HPDE6-E6E7 (cell line): ENCODE results near the gene ZNF213.
"Not testable (repeated sequence)": the region's sequence is repeated elsewhere in the genome, so short reads cannot be mapped to it uniquely, and the experiment has no call there.

ENCODE experiments used
- DNase-seq: peaks from one replicate; pipeline ENCODE4 v3.0.0; 2011; ENCODE audit warnings: missing footprints; ENCODE audit errors: extremely low spot score

ZNF213 gene

GRCh38 chr16:3129137-3130131, 5.4 kb upstream of the ZNF213 start:
- no peak for DNase-seq

GRCh38 chr16:3131755-3132377, 3.0 kb upstream of the ZNF213 start:
- DNase-seq, result no peak

- no peak for DNase-seq
These were observed 985 bp upstream of the ZNF213 start for GRCh38 chr16:3133844-3134243.

DNA sequence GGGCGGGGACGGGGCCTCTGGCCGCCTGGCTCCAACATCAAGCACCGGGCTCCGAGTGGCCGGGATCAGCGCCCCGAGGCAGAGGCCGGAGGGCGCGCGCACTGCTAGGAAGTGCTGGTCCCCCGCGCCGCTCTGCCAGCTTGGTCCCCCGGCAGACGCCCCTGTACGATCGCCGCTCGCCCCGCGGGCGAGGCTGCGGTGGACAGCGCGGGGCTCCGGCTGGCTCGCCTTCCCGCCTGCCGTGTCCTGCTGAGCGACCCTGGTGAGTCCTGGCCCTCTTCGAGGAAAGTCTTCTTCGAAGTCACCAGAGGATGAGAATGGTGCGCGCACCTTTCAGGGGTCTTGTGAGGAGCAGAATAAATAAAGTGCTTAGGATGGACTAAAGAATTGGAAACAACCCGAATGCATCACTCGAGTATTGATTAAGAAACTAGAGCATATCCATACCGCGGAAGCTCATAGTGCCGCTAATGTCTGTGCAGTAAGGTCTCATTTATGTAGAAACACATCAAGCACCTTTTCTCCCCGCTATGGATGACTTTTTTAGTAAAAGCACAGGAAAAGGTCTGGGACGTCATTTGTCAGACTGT, 392 bp downstream of the ZNF213 start:
- no peak for DNase-seq

- no peak for DNase-seq
These were observed 2.4 kb downstream of the ZNF213 start for GRCh38 chr16:3137267-3137666.

DNA sequence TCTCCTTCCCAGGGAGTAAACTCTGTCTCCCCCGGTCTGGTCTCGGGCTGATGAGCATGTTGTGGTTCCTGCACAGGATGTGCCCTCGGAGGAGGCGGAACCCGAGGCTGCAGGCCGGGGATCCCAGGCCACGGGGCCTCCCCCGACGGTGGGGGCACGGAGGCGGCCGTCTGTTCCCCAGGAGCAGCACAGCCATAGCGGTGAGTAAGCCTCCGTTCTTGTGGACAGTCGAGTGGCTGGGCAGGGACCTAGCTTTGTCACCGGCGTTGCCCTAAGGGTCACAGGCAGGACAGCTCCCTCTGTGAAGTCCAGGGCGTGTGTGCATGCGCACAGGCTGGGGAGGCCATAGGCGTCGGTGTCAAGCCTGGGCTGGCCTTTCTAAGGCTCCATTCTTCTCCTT, 3.5 kb downstream of the ZNF213 start:
- no peak for DNase-seq

GRCh38 chr16:3138823-3139426, 4.1 kb downstream of the ZNF213 start:
- no peak for DNase-seq

DNA sequence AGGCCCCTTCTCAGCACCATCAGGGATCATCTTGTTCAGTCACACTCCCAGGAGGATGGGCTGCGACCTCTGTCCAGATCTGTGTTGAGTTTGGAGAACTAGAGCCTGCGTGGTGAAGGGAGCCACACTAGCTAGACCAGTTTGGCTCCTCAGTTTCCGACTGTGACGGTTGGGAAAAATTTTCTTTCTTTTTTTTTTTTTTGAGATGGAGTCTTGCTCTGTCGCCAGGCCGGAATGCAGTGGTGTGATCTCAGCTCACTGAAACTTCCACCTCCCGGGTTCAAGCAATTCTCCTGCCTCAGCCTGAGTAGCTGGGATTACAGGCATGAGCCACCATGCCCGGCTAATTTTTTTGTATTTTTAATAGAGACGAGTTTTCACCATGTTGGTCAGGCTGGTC, 4.7 kb downstream of the ZNF213 start:
- DNase-seq, result not testable (repeated sequence)

GRCh38 chr16:3140603-3141427, 6.0 kb downstream of the ZNF213 start:
- DNase-seq, result no peak

GRCh38 chr16:3141781-3142311, 7.0 kb downstream of the ZNF213 start:
- DNase-seq, result no peak

DNA sequence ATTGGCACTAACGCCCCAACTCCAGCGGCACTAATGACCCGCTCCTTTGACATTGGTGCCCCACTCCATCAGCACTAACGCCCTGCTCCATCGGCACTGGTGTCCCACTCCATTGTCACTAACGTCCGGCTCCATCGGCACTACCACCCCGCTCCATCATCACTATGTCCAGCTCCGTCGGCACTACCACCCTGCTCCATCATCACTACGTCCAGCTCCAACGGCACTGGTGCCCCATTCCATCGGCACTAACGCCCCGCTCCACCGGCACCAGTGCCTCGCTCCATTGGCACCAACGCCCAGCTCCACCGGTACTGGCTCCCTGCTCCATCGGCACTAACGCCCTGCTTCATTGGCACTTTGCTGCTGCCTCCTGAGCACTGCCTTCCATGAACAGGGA, 7.5 kb downstream of the ZNF213 start:
- no peak for DNase-seq

DNA sequence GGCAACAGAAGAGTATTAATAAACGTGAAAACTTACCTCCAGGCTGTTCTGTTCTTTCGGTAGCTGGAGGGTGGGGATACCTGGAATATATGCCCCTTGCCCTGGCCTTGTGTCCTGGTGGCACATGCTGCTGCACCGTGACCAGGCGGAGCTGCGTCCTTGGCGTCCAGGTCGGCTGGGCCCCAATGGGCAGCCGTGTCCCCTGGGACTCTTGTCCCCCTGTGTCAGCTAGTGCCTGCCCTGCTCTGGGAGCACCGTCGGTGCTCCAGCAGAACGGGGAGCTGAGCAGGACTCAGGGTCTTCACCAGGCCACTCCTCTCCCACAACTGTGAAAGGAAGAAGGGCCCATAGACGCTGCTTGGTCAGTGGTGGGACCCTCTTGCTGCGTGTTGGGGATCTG, 7.9 kb downstream of the ZNF213 start:
- no peak for DNase-seq

DNA sequence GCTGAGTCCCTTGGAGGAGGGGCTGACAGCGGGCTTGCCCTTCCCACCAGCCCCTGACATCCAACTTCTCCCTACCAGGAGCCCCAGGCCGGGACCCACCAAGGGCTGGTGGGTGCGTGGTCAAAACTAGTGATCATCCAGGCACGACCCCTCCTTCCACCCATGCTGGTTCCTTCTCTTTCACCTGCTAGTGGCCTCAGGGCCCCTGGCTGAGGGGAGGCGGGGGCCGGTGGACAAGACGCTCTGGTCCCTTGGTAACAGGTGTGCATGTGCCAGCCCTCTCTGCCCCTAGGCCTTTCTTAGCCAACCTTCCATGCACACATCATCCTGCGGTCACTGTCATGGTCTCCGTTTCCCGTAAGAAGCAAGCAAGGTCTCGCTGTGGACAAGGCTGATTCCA, 8.4 kb downstream of the ZNF213 start:
- DNase-seq, result no peak

DNA sequence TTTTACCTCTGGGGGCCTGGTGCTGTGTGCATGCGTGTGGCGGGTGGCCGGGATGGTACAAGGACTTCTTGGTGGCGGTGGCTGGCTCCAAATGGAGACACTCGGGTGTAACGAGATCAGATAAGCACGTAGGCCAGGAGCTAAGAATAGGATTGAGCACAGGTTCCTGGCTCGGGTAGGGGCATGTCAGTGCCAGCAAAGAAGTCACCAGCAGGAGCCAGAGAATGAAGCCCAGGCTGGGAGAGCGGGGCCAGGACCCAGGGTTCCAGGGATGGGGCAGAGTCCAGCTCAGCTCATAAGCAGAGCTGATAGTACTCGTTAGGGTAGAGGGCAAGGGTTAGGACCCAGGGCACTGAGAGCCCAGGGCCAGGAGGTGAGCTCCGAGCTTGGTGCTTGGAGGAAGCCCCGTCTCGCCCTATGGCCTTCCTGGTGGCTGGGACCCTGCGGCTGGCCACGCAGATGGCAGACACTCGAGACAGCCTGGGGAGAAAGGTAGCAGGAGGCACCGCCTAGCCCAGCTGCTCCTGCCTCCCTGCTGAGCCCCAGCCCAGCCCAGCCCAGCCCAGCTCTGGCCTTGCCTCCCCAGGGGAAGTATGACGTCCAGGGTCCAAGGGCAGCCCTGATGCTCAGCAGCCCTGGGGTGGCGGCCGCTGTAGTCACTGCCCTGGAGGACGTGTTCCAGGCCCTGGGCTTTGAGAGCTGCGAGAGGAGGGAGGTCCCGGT, 8.9 kb downstream of the ZNF213 start:
- no peak for DNase-seq

- DNase-seq, result no peak
These were observed 9.6 kb downstream of the ZNF213 start for GRCh38 chr16:3144321-3144983.

DNA sequence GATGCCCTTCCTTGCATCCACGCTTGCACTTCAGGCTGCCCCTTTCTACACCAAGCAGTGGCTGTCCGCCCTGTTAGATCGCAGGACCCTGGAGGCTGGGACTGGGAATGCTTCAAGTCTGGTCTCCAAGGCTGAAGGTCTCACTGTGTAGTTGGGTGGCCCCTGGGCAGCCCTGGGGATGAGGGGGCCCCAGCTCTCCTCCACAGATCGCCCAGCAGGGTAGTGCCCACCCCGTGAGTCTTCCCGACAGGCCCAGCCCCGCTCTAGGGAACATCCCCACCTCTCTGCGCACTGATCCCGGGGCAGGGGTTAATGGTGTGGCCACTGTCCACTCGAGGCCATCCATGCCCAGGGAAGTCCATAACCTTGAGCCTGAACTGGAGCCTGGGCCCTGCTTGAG, 10.3 kb downstream of the ZNF213 start:
- DNase-seq, result no peak

GRCh38 chr16:3145660-3146059, 10.8 kb downstream of the ZNF213 start:
- DNase-seq, result no peak

GRCh38 chr16:3147046-3147756, 12.4 kb downstream of the ZNF213 start:
- DNase-seq, result no peak

GRCh38 chr16:3147757-3148104, 12.9 kb downstream of the ZNF213 start:
- DNase-seq, result no peak
